Left lobe of liver (tissue), 2 donors: Measurements from ENCODE around the gene APBB2. TPM values are rescaled to one million over a fixed set of nuclear protein-coding genes. Genes with fewer than 3 reads are reported as not detected.

Experiments
- ATAC-seq: fragments of 200-7000 bp; cut with Tn5 transposase; one replicate; pipeline ENCODE4 v1.9.1; 2020; ENCODE audit warnings: mild to moderate bottlenecking, moderate library complexity
- DNase-seq: peaks from one replicate; pipeline ENCODE4 v3.0.0-alpha.2; 2020; ENCODE audit warnings: low spot score
- total RNA-seq: library from RNA; stranded (reverse); gene quantifications from one replicate; pipeline ENCODE4 v1.2.1, GENCODE V29; 2021
- donor health status: DM: no; HTN: no; CAD: no; lungs with moderate emphysema.
- donor health status: DM: no; HTN: yes; CAD: no.

The APBB2 gene
- 26.2 TPM for total RNA-seq

DNA sequence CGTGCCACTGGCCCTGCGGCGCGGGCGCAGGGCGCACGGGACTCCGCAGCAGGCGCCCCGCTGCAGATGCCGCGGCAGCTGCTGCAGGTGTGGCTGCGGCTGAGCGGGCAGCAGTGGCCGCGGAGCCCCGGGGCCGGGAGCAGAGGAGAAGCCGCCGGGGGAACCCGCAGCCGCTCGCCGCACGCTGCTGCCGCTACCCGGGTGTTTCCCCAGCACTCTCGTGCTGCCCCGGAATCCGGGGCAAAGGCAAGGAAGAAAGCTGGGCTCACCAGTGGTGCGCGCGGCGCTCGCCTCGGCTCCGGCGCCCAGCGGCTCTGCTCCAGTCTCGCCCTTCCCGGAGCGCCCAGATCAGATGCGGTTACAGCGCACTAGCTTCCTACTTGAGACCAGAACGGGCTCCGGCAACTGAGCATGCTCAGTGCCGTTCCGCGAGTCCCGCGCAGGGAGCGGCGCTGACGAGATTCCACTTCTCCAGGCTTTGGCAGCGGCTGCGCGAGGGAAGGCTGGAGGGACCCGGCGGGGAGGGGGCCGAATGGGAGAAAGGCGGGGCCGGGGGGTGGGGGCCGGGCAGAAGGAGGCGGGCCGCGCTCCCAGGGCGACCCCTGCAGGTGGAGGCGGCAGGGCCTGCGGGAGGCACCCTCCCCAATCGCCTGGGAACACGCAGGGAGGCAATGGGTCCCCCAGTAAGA lies at the start of gene APBB2:
Gene APBB2 (minus strand): TSS at position 407 of the 689 bp plus-strand sequence. CDS start 181,288 bp downstream, outside the sequence.
- peak; percentile 79 for ATAC-seq
- DNase-seq, result peak; percentile 97

DNA sequence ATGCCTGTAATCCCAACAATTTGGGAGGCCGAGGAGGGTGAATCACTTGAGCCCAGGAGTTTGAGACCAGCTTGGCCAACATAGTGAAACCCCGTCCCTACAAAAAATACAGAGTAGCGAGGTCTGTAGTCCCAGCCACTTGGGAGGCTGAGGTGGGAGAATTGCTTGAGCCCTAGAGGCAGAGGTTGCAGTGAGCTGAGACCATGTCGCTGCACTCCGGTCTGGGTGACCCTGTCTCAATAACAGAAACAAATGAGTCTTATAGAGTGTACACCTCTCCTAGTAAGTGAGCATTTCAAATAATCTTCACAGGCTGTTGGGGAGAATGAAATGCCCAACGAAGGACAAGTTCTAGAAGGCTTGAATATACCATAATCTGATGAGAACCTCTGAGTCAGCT lies 47.9 kb upstream of the APBB2 start:
- DNase-seq, result no peak
- no peak for ATAC-seq

DNA sequence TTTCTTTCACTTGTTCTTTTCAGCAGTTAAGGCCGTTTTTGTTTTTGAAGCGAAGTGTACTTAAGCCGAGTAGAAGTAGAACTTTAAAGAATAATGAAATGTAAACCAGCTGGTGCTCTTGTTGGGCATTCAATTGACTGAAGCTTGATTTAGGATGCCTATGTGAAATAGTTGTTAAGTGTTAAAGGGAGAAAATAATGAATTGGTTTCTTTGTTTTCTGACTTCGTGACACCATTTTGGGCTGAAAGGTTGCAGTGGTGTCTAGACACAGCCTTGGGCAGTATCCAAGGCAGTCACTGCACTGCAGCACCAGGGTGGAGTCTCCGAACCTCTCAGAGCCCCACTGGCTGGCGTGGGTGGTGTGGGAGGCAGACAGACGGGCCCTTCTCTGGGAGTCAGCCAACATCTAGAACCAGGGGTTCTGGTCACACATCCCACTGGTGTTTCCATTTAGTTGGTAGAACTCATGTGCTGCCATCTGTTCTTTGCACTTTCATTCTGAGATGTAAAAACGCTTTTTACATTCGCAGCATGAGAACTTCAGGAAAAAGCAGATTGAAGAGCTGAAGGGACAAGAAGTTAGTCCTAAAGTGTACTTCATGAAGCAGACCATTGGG lies 45.9 kb upstream of the APBB2 start:
- DNase-seq (no peak), ATAC-seq (no peak)

DNA sequence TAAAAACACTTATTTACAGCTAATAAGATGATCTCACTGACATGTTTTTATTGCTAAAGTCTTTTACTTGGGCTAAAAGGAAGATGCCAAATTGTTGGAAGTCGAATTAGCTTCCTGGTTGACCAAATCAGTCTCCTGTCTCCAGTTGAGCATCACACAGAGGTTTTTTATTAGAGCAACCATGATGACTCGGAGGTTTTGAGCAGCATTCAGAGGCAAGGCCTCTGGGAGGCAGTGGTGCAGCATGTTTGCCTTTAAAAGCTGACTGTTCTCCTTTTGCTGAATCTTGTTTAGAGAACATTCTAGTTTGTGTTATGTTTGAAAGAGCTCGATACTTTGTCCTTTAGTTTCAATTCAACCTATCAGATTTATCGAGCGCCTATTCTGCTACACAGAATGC lies 44.4 kb upstream of the APBB2 start:
- DNase-seq (no peak), ATAC-seq (peak; percentile 74)

- ATAC-seq, result no peak
Observed at GRCh38 chr4:41257906-41258305, 43.6 kb upstream of the APBB2 start.

GRCh38 chr4:41257257-41257901 lies 43.0 kb upstream of the APBB2 start:
- DNase-seq (no peak), ATAC-seq (peak; percentile 77)

More at GRCh38 chr4:41257906-41258305, 43.6 kb upstream of the APBB2 start:
- DNase-seq, result no peak

DNA sequence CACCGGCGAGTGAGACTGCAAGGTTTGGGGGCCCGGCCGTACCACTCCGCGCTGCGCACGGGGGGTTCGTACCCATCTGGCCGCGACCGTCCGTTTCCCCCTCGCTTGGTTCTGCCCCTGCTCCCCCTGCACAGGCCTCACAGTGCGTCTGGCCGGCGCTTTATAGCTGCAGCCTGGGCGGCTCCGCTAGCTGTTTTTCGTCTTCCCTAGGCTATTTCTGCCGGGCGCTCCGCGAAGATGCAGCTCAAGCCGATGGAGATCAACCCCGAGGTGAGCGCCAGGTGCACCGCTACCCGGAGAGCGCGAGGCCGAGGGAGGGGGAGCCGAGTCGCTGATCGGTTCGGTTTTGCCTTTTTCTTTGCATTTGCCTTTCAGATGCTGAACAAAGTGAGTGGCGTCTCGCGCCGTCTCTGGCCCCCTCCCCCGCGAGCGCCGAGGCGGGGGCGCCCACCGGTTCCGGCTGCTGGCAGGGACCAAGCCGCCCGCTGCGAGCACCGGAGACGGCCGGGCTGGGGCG lies 42.5 kb upstream of the APBB2 start, which contains the start of gene UCHL1:
Gene UCHL1 (plus strand): TSS at position 189 of the 517 bp plus-strand sequence. CDS start 49 bp downstream, at position 238.
- peak; percentile 23 for ATAC-seq
- DNase-seq, result no peak

- ATAC-seq, result no peak
- no peak for DNase-seq
Observed at GRCh38 chr4:41256131-41256739, 41.9 kb upstream of the APBB2 start.

GRCh38 chr4:41245983-41246382 lies 31.6 kb upstream of the APBB2 start:
- no peak for DNase-seq
- no peak for ATAC-seq

DNA sequence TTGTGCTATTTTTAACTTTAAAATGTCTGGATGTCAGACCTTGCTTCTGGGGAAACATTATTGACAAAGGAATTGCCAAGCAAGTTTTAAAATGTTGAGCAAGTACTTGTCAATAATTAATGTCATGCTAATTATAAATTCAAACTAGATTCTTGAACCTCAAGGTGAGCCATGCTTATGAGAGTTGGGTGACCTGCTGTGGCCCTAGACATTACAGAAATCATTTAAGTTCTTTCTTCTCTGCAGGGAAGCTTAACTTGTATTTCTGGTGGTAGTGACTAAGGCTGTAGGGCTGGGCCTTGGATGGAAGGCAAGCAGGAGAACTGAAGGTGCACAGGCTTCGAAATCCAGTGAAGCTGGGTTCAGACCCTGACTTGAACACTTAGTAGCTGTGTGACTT lies 27.6 kb upstream of the APBB2 start:
- ATAC-seq (no peak), DNase-seq (no peak)

GRCh38 chr4:41236508-41236907 lies 22.2 kb upstream of the APBB2 start:
- DNase-seq (no peak), ATAC-seq (no peak)

DNA sequence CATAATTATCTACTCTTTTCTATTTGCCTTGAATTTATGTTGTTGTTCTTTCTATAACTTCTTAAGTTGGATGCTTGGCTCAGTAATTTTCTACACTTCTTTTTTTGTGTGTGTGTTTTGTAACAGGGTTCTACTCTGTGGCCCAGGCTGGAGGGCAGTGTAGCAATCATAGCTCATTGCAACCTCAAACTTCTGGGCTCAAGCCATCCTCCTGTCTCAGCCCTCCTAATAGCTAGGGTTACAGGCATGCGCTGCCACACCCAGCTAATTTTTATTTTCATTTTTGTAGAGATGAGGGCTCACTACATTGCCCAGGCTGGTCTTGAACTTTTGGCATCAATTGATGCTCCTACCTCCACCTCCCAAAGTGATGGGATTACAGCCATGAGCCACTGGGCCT lies 21.7 kb upstream of the APBB2 start:
- DNase-seq, result no peak
- ATAC-seq, result no peak

GRCh38 chr4:41232856-41233255 lies 18.5 kb upstream of the APBB2 start:
- ATAC-seq, result no peak

GRCh38 chr4:41232406-41232805 lies 18.1 kb upstream of the APBB2 start:
- peak; percentile 13 for ATAC-seq
- no peak for DNase-seq

More at GRCh38 chr4:41232856-41233255, 18.5 kb upstream of the APBB2 start:
- no peak for DNase-seq

GRCh38 chr4:41227902-41228301 lies 13.6 kb upstream of the APBB2 start:
- ATAC-seq (no peak), DNase-seq (no peak)

GRCh38 chr4:41221850-41222645 lies 7.7 kb upstream of the APBB2 start:
- ATAC-seq (no peak), DNase-seq (no peak)

DNA sequence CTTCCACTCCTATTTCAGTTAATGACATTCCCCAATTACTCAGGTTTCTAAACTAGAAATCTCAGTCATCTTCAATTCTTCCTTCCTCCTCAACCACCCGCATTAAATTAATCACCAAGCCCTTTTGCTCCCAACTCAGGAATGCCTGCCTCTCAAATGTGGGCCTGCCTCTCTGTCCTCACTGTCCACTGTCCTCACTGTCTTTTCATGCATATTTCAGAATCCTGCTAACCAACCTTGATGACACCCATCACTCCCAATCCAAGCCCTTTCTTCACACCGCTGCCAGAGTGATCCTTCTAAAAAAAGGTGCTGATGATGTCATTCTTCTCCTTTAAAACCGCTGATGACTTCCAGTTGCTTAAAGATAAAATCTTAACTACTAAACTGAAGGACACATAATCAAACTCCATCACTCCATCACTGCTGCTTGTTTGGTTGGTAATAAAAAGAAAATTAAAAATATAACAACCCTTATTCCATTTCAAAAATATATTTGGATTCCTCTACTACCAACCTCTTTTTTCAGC lies 5.1 kb upstream of the APBB2 start:
- DNase-seq, result no peak
- no peak for ATAC-seq

- ATAC-seq (no peak), DNase-seq (no peak)
Observed at GRCh38 chr4:41218703-41219102, 4.4 kb upstream of the APBB2 start.

DNA sequence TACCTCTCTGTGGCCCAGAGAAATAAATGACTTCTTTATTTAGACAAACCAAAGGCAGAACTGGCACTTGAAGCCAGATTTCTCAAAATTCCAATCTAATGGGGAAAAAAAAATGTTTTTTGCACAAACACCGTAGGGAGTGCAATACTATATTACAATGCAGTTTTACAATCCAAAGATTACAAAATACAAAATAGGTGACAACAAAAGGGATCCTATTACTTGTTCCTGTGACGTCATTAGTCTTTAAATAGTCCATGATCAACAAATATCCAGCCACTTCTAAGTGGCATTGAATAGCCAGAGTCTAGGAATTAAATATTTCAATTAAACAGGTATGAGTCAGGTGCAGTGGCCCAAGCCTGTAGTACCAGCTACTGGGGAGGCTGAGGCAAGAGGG lies 3.0 kb upstream of the APBB2 start:
- ATAC-seq (no peak), DNase-seq (no peak)

- DNase-seq (no peak), ATAC-seq (no peak)
Observed at GRCh38 chr4:41217020-41217333, 2.6 kb upstream of the APBB2 start.
